AG09309 (cell line): ENCODE data around the gene ZNF436.
"Not testable (repeated sequence)": the region's sequence is repeated elsewhere in the genome, so short reads cannot be mapped to it uniquely, and the experiment has no call there.

Experiments used
- DNase-seq: peaks from one replicate; pipeline ENCODE4 v3.0.0-alpha.2; 2010; ENCODE audit warnings: low read depth
- H3K4me3 ChIP-seq: 2 replicates; pipeline ENCODE4 v1.5.1; 2011; ENCODE audit warnings: mild to moderate bottlenecking, low read depth, low read length, moderate library complexity; ENCODE audit not compliant: control insufficient read depth
- CTCF ChIP-seq: IDR thresholded peaks from 2 replicates; pipeline ENCODE4 v1.5.1; 2011; ENCODE audit warnings: mild to moderate bottlenecking, low read depth, low read length, inconsistent platforms; ENCODE audit not compliant: insufficient read depth, control insufficient read depth; ENCODE audit errors: missing control alignments

The ZNF436 gene

DNA sequence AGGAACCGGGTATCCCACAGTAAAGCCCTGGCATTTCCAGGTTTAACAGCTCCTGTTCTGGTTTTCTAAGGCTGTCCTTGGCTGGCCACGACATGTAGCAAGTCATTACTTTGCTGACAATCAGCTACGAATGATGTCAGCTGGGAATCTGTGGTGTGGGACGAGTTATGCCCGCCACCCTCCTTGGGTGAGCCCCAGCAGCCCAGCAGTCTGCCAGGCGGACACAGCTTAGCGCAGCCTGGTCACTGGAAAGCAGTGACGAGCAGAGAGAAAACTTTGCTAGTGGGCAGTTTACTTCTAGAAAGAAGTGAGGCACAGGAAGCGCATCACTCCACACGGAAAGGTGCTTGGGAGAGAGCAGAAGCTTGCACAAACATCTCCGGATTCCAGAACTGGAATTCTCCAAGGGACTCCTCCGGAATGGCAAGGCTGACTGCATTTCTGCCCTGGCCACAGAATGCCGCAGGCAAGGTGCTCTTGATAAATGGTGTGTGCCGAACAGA lies 15.5 kb upstream of the ZNF436 start:
- TF ChIP-seq CTCF, result no peak

DNA sequence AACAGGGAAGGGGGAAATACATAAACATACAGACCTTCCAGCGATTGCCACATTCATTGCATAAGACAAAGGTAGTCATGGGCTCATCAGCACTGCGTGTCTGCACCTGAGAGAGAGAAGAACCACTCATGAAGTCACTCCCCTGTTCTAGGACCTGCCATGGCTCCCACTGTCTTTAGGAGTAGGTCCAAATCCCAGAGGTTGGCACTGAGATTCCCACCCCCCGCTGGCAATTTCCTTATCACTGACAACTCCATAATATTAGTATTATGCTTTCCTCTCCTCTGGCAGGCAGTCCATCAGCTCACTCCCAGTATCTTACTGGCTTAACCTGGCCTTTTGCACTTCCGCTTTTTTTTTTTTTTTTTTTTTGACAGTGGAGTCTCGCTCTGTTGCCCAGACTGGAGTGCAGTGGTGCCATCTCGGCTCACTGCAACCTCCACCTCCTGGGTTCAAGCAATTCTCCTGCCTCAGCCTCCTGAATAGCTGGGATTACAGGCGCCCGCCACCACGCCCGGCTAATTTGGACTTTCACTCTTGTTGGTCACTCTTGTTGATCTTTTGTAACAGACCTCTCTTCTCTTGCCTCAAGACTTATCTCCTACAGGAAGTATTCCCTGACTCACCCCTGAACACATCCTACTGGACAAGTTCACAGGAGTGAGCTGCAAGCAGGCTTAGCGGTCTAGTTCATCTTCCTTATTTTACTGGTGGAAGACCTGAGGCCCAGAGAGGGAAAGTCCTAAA lies 14.8 kb upstream of the ZNF436 start:
- H3K4me3 ChIP-seq, result no peak overlapping the region
- no peak for TF ChIP-seq CTCF
- DNase-seq, result no peak

More for the DNA sequence above, 15.5 kb upstream of the ZNF436 start:
- H3K4me3 ChIP-seq, result no peak overlapping the region
- DNase-seq, result no peak

DNA sequence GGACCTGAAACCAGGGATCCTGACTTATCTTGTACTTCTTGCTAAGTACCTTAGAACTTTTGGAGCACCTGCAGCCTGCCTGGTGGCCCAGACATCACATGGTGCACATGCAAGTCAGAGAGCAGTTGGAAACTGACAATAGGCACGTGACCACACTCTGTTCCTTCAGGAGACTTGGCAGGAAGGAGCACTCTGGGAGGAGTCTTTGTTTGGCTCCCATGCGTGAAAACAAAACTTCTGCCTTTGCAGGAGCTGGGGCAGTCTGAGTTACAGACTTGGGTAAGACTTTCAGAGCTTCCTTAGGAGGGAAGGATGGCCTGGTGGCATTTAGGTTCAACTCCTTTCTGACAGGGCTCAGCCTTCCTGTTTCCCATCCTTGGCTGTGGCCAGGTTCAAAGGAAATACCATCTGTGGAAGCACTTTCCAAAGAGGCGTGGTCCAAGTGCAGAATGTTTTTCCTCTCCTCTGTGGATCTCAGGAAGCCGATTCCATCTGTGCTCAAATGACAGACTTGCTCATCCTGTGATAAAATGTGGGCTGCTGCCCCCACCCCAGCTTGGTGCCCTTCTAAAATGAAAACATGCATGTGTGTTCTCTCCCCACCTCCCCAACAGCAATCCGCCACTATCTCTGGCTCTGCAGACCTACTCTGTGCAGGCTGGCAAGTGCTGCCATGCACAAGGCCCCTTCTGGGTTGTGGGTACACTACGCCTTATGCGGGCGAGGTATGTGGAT lies 14.1 kb upstream of the ZNF436 start:
- H3K4me3 ChIP-seq, result no peak overlapping the region
- no peak for TF ChIP-seq CTCF
- no peak for DNase-seq

- no peak for DNase-seq
- TF ChIP-seq CTCF, result no peak
- H3K4me3 ChIP-seq, result no peak overlapping the region
Measured at GRCh38 chr1:23381233-23381885, 11.7 kb upstream of the ZNF436 start.

- DNase-seq, result no peak
- no peak overlapping the region for H3K4me3 ChIP-seq
- no peak for TF ChIP-seq CTCF
Measured at GRCh38 chr1:23380719-23381118, 11.1 kb upstream of the ZNF436 start.

DNA sequence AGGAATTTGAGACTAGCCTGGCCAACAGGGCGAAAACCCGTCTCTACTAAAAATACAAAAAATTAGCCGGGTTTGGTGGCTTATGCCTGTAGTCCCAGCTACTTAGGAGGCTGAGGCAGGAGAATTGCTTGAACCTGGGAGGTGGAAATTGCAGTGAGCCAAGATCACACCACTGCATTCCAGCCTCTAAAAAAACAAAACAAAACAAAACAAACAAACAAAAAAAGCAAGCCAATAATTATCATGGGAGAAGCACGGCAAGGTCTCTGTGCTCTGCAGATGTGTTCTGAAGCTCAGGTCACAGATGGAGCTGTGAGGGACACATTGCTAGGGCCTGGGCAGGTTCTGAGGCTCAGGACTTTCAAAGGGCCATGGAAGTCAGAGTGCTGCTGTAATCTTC lies 10.6 kb upstream of the ZNF436 start:
- not testable (repeated sequence) for H3K4me3 ChIP-seq, DNase-seq
